GM10248 (cell line): ENCODE data around the gene TCHP.
"Not testable (repeated sequence)": the region's sequence is repeated elsewhere in the genome, so short reads cannot be mapped to it uniquely, and the experiment has no call there.

Source experiments
- CTCF ChIA-PET: fragments of 300-600 bp; sonication (Branson Sonifier 250); formaldehyde crosslinking; extraction: SDS; loops from one replicate; lab custom pipeline; 2021; ENCODE audit warnings: antibody characterized with exemption; lab: Yijun Ruan, JAX
- POLR2A ChIA-PET: fragments of 350-650 bp; sonication (Branson Sonifier 250); formaldehyde crosslinking; extraction: SDS; loops from one replicate; lab custom pipeline; 2020; ENCODE audit warnings: antibody characterized with exemption; lab: Yijun Ruan, JAX
- DNase-seq: peaks from one replicate; pipeline ENCODE4 v3.0.0; 2012; ENCODE audit errors: extremely low spot score
- CTCF ChIP-seq: IDR thresholded peaks from 2 replicates; pipeline ENCODE4 v1.5.1; 2012; ENCODE audit warnings: mild to moderate bottlenecking, low read depth; ENCODE audit errors: extremely low read depth, missing control alignments, control extremely low read depth

The TCHP gene

GRCh38 chr12:109893261-109893995 is 6.6 kb upstream of the TCHP start:
- DNase-seq, result no peak
- POLR2A ChIA-PET, result no interaction called here
- CTCF ChIA-PET, result interaction anchor here (1.2 kb wide), 1 partner anchor 12 kb away, joined by 4 read pairs; no protein-coding TSS in a partner anchor
- TF ChIP-seq CTCF, result no peak

GRCh38 chr12:109894939-109895338 is 5.1 kb upstream of the TCHP start:
- ChIA-PET POLR2A (no interaction called here), CTCF (no interaction called here)
- no peak for TF ChIP-seq CTCF
- DNase-seq, result no peak

DNA sequence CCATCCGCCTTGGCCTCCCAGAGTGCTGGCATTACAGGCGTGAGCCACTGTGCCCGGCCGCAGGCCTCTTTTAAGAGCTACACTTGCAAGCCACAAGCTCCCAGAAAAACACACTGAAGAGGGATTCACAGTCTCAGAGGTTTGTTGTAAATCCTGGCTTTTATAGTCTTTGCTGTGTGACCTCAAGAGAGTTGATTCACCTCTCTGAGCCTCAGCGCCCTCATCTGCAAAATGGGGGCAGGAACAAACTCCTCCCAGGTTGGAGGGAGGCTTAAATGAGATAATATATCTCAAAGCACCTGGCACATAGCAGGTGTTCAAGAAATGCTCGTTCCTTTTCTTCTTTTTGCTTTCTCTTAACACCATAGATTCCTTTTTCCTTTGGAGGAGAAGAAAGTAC is 3.9 kb upstream of the TCHP start:
- POLR2A ChIA-PET, result no interaction called here
- CTCF ChIA-PET, result interaction anchor here (1.0 kb wide), 1 partner anchor 43 kb away, joined by 4 read pairs; no protein-coding TSS in a partner anchor
- DNase-seq, result no peak
- no peak for TF ChIP-seq CTCF

GRCh38 chr12:109897029-109897428 is 3.0 kb upstream of the TCHP start:
- POLR2A ChIA-PET, result no interaction called here
- CTCF ChIA-PET, result no interaction called here
- no peak for DNase-seq
- no peak for TF ChIP-seq CTCF

DNA sequence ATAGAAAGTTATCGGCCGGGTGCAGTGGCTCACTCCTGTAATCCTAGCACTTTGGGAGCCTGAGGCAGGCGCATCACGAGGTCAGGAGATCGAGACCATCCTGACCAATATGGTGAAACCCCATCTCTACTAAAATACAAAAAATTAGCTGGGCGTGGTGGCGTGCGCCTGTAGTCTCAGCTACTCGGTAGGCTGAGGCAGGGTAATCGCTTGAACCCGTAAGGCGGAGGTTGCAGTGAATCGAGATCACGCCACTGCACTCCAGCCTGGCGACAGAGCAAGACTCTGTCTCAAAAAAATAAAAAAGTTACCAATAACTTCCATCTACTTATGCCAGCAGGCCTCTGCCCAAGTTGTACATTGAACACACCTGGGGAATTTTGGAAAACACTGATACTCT is 729 bp upstream of the TCHP start:
- DNase-seq, POLR2A ChIA-PET: not testable (repeated sequence)
- CTCF ChIA-PET, result interaction anchor here (1.7 kb wide), 1 partner anchor 54 kb away, joined by 7 read pairs; no protein-coding TSS in a partner anchor

DNA sequence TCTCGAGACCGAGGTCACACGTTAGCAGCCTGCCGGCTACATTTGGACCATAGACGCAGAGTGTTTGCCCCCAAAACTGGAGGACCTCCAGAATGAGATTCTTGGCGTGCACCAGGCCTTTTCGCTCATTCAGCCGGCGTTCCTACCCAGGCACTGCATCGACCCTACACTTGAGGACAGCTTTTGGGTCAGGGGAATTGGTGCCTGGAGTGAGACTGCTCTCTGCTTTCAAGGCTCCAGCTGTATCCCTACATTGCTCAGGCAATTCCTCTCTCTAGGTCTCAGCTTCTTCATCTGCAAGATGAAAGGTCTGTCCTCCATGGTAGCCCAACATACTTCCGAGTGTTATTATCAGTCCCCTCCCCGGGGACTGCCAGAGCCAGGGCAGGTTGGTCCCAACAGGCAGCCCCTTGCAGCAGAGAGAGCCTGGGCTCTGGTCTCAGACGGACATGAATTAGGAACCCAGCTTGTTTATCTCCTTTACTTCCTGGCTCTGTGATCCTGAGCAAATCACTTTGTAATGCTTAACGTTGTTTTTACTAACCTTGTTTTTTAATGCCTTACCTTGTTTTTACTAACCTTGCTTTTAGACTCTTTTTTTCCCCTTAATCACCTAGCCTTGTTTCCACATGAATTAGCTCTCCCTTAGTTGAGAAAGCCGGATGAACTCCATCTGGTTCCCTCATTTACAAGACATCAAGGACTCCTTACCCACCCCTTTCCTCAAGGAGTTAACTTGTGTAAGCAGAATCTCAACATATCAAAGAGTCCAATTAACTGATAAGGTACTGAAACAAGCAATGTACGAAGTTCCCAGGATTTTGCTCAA is 892 bp downstream of the TCHP start:
- POLR2A ChIA-PET, result interaction anchor here (0.6 kb wide), 1 partner anchor 533 kb away, joined by 4 read pairs; no protein-coding TSS in a partner anchor
- DNase-seq, result no peak
- CTCF ChIA-PET, result interaction anchor here (1.4 to 2.0 kb wide), 3 partner anchors 14 to 56 kb away, joined by 3 to 8 read pairs (median 7); no protein-coding TSS in a partner anchor
- TF ChIP-seq CTCF, result no peak
